GM21515 (cell line): ENCODE measurements around the gene CHCHD6.
"Not testable (repeated sequence)": the region's sequence is repeated elsewhere in the genome, so short reads cannot be mapped to it uniquely, and the experiment has no call there.

Experiments
- ATAC-seq: cut with Tn5 transposase; IDR thresholded peaks from one replicate; pipeline ENCODE4 v1.9.1; 2021; ENCODE audit not compliant: unreplicated experiment

CHCHD6 gene

DNA sequence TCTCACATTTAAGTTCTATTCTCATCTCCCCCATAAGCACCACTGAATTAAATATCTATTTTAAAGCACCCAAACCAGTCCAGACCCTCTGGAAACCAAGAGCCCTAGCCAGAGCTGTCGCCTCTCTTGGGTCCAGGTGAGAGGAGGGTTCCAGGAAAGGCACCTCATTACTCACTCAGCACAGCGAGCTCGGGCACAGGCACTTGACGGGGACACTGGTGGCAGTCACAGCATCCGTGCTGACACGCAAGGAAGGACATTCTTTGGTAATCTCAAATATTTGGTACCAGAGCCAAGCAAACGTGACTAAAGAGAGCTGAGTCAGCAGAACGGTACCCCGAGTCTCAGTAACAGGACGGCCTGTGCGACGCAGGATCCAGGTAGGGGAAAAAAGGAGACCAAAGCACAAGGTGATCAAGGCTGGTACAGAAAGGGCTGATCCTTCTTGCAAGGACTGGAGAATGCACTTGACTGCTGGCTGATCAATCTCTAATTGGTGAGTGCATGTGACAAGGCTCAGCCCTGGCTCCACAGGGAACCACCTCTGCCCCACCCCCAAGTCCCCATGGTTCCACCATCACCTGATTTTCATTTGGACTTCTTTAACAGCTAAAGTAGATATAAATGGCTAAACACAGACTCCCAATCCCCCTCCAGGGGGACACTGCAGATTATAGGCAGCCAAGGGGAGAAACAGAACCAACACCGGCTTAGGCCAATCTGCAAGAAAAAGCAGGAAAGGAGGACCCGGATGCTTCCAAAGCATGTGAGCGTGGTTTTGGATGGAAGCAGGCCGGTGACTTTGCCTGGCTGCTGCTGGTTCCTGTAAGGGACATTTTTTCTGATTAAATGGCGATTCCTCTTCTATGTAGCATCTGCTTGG, 61.4 kb downstream of the CHCHD6 start:
- ATAC-seq: no peak

- ATAC-seq: no peak
Measured at GRCh38 chr3:126766653-126767052, 62.6 kb downstream of the CHCHD6 start.

DNA sequence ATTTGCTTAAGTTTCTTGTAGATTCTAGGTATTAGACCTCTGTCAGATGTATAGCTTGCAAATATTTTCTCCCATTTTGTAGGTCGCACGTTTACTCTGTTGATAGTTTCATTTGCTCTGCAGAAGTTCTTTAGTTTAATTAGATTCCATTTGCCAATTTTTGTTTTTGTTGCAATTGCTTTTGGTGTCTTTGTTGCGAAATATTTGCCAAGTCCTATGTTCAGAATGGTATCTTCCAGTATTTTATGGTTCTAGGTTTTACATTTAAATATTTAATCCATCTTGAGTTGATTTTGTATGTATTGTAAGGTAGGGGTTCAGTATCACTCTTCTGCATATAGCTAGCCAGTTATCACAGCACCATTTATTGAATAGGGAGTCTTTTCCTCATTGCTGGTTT, 64.9 kb downstream of the CHCHD6 start:
- ATAC-seq: no peak

- no peak for ATAC-seq
Measured at GRCh38 chr3:126770096-126770495, 66.1 kb downstream of the CHCHD6 start.

DNA sequence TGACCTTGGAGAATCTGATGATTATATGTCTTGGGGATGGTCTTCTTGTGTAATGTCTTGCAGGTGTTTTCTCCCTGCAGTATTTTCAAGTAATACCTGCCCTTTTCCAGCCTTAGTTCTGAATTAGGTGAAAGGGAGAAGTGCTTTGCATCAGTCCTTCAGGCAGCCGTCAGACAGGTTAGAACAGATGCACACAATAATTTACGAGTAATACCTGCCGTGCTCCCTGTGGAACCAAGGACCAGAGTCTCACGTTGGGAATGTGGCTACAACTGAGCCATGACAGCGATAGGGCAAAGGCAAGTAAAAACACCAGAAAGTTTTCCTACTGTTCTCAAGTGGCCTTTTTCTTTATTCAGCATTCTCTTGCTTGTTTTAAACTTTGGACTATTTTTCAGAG, 69.1 kb downstream of the CHCHD6 start:
- no peak for ATAC-seq

DNA sequence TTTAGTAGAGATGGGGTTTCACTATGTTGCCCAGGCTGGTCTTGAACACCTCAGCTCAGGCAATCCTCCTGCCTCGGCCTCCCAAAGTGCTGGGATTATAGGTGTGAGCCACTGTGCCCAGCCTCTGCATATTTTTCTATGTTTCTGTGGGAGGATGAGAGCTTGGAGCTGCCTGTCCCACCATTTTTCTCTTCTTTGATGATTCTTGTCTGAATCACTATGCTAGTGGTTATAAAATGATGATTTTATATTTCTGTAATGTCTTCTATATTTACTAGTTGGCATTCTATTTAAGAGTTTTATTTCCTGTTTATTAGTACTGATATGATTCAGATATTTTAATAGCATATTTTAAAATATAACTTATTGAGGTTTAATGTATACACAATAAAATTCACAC, 69.7 kb downstream of the CHCHD6 start:
- no peak for ATAC-seq

DNA sequence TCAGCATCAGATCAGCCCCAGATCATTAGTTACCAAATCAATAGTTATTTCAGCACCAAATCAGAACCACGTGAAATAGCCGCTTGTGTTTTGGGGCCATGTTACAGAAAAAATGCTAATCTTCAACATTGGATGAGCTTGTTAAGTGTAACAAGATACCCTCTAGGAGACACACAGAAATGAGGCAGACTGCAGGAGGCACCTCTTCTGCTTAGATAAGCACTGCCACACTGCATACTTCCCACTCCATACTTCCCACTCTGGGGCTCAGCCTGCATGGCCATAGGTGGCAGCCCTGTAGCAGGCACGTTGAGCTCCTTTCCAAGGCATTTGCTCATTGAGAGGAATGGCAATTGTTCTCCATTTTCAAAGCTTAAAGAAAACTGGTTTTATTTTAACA, 73.3 kb downstream of the CHCHD6 start:
- no peak for ATAC-seq

GRCh38 chr3:126780666-126781065, 76.6 kb downstream of the CHCHD6 start:
- no peak for ATAC-seq

- ATAC-seq: no peak
Measured at GRCh38 chr3:126781406-126781805, 77.4 kb downstream of the CHCHD6 start.

- ATAC-seq: no peak
Measured at GRCh38 chr3:126781889-126782491, 78.0 kb downstream of the CHCHD6 start.

DNA sequence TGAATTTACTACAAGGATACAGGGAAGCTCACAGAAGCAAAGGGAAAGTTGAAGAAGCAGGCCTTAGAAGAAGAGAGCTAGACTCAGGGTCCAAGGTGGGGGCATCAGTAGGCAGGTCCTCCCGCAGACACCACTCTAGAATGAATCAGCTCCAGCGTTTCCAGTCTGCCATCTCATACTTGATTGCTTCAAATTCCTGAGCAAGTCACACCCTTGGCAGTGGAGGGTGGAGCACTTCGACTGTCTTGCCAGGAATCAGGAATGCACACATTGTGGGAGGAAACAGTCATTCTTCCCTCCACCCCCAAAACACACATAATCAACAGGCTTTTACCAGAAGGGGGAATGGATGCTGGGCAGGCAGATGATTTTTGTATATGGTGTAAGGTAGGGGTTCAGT, 78.5 kb downstream of the CHCHD6 start:
- no peak for ATAC-seq

GRCh38 chr3:126784254-126784653, 80.2 kb downstream of the CHCHD6 start:
- no peak for ATAC-seq

GRCh38 chr3:126791320-126791719, 87.3 kb downstream of the CHCHD6 start:
- ATAC-seq: not testable (repeated sequence)

DNA sequence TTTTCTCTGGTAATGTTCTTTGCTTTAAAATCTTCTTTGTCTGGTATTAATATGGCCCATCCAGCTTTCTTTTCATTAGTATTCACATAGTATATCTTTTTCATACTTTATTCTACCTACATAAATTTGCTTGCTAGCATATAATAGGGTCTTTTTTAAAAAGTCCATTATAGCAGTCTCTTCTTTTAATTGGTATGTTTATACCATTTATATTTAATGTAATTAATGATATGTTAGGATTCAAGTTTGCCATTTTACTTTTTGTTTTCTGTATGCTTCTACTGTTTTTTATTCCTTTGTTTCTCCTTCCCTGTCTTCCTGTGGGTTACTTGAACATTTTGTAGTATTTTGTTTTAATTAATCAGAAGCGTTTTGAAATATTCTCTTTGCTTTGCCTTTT, 89.0 kb downstream of the CHCHD6 start:
- ATAC-seq: no peak

- no peak for ATAC-seq
Measured at GRCh38 chr3:126797563-126797962, 93.5 kb downstream of the CHCHD6 start.

DNA sequence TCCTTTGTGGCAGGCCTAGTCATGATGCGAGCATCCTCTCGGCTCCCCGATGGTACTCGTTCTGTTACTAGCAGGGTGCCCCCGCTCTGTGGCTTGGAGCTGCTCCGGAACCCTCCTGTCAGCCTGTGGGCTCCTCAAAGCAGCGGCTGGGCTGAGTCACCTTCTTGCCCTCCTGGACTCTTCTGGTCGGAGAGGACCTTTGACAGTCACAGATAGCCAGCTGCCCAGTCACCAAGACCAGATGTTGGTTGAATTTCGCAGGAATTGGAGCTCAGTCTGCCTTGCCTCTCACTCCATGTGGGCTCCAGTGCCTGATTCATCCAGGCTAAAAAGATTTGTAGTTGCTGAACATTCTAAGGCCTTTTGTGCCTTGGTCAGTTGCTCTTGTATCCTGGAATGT, 94.5 kb downstream of the CHCHD6 start:
- ATAC-seq: no peak

GRCh38 chr3:126799099-126799498, 95.1 kb downstream of the CHCHD6 start:
- ATAC-seq: no peak

- not testable (repeated sequence) for ATAC-seq
Measured at GRCh38 chr3:126801312-126801711, 97.3 kb downstream of the CHCHD6 start.

GRCh38 chr3:126807795-126808194, 103.8 kb downstream of the CHCHD6 start:
- no peak for ATAC-seq

GRCh38 chr3:126811530-126811929, 107.5 kb downstream of the CHCHD6 start:
- no peak for ATAC-seq

DNA sequence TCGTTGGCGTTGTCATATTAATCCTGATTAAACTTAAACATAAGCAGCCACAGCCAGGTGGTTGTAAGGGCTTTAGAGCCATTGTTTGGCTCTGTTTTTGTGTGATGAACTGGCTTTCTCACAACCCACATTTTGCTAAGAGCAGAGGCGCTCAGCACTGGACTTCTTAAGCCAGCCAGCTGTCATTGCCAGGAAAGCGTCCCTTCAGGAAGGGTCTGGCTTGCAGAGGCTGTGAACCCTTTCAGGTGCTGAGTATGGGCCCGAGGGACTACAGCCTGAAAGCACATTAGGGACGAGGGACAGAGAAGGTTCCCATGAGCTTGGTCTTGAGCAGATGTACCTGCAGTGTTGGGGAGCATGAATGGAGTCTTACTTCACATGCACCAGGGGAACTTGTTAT, 112.3 kb downstream of the CHCHD6 start:
- no peak for ATAC-seq

GRCh38 chr3:126816986-126817777, 113.1 kb downstream of the CHCHD6 start:
- ATAC-seq: no peak
